ENCODE results near the gene CHMP1A. TPM values are rescaled to one million over a fixed set of nuclear protein-coding genes. Genes with fewer than 3 reads are reported as not detected.

The CHMP1A gene
- total RNA-seq, 2 donors from 2014 or later = 37.6 to 65.9 TPM

- intact Hi-C loops (cut with DNase I) = no loop called here
- H3K36me3 ChIP-seq (replicated peaks in 1 of 2; ENCODE audit: insufficient read depth in 1 of 2, low read depth in 2 of 2) = no peaks in the 10 kb centered on the region
- WGBS, 2 donors = 55 to 61% methylated on average over 17 to 21 of the region's 21 CpGs
- no peak overlapping the region for H3K4me3 ChIP-seq
- no peak for ATAC-seq
- DNase-seq = no peak
- no peak overlapping the region for H3K27ac ChIP-seq
- no peaks in the 10 kb centered on the region for H3K9me3 ChIP-seq
- TF ChIP-seq POLR2A (IDR thresholded peaks at IDR 0.05) = no peak
- TF ChIP-seq CTCF (IDR thresholded peaks at IDR 0.05) = no peak
- no peaks in the 10 kb centered on the region for H3K27me3 ChIP-seq
- no peaks in the 10 kb centered on the region for H3K4me1 ChIP-seq
These were observed 32.4 kb downstream of the CHMP1A start for GRCh38 chr16:89624777-89625761.

- no peak for DNase-seq
- H3K4me3 ChIP-seq = no peak overlapping the region
- intact Hi-C loops (cut with DNase I) = no loop called here
- H3K4me1 ChIP-seq = no peaks in the 10 kb centered on the region
- no peaks in the 10 kb centered on the region for H3K9me3 ChIP-seq
- TF ChIP-seq POLR2A (IDR thresholded peaks at IDR 0.05) (no peak), CTCF (IDR thresholded peaks at IDR 0.05) (no peak)
- H3K27ac ChIP-seq = peak overlapping the region in 1 of 4 donors; percentile 28
- H3K36me3 ChIP-seq (replicated peaks in 1 of 2; ENCODE audit: insufficient read depth in 1 of 2, low read depth in 2 of 2) = no peaks in the 10 kb centered on the region
- H3K27me3 ChIP-seq = no peaks in the 10 kb centered on the region
- ATAC-seq = no peak
- WGBS, 2 donors = 68 to 69% methylated on average over 27 to 28 of the region's 28 CpGs
These were observed 33.8 kb downstream of the CHMP1A start for GRCh38 chr16:89623511-89624261.

- Histone ChIP-seq H3K27me3 (no peaks in the 10 kb centered on the region), H3K27ac (no peak overlapping the region), H3K9me3 (no peaks in the 10 kb centered on the region), H3K4me3 (no peak overlapping the region), H3K36me3 (replicated peaks in 1 of 2; ENCODE audit: insufficient read depth in 1 of 2, low read depth in 2 of 2) (no peaks in the 10 kb centered on the region), H3K4me1 (no peaks in the 10 kb centered on the region)
- ATAC-seq = no peak
- no peak for DNase-seq
- intact Hi-C loops (cut with DNase I) = no loop called here
- 61 to 93% methylated on average over 6 to 29 of the region's 32 CpGs for WGBS, 2 donors
- TF ChIP-seq CTCF (IDR thresholded peaks at IDR 0.05) (no peak), POLR2A (IDR thresholded peaks at IDR 0.05) (no peak)
These were observed 35.7 kb downstream of the CHMP1A start for GRCh38 chr16:89621698-89622409.

- no peak overlapping the region for H3K27ac ChIP-seq
- H3K36me3 ChIP-seq (replicated peaks in 1 of 2; ENCODE audit: insufficient read depth in 1 of 2, low read depth in 2 of 2) = no peaks in the 10 kb centered on the region
- intact Hi-C loops (cut with DNase I) = no loop called here
- H3K4me3 ChIP-seq = no peak overlapping the region
- DNase-seq = no peak
- no peaks in the 10 kb centered on the region for H3K4me1 ChIP-seq
- TF ChIP-seq POLR2A (IDR thresholded peaks at IDR 0.05) = no peak
- 80 to 81% methylated on average over 2 to 5 of the region's 18 CpGs for whole genome bisulfite sequencing, 2 donors
- H3K9me3 ChIP-seq = no peaks in the 10 kb centered on the region
- no peaks in the 10 kb centered on the region for H3K27me3 ChIP-seq
- ATAC-seq = no peak
These were observed 36.3 kb downstream of the CHMP1A start for GRCh38 chr16:89621136-89621697.

Measured in body of pancreas (tissue), 4 donors.